SK-N-SH treated with all-trans-retinoic acid at 6 μM for 48 hours (cell line): ENCODE measurements around the gene FAM222B.

Source experiments
- ATAC-seq: fragments of 200-7000 bp; cut with Tn5 transposase; 3 replicates; pipeline ENCODE4 v1.9.1; 2020; ENCODE audit warnings: mild to moderate bottlenecking, moderate library complexity
- BACH2 ChIP-seq: fragments of 250-450 bp; sonication (Bioruptor Pico); IDR thresholded peaks from 2 replicates; pipeline ENCODE4 v1.9.0; 2021; ENCODE audit warnings: mild to moderate bottlenecking, borderline replicate concordance
- ESRRG ChIP-seq: fragments of 250-450 bp; sonication (Bioruptor Pico); IDR thresholded peaks from 2 replicates; pipeline ENCODE4 v1.6.1; 2021; ENCODE audit warnings: mild to moderate bottlenecking
- GLIS3 ChIP-seq: fragments of 250-450 bp; sonication (Bioruptor Pico); IDR thresholded peaks from 2 replicates; pipeline ENCODE4 v1.5.0; 2020; ENCODE audit warnings: mild to moderate bottlenecking, moderate library complexity
- ISL1 ChIP-seq: fragments of 250-450 bp; sonication (Bioruptor Pico); IDR thresholded peaks from 2 replicates; pipeline ENCODE4 v2.1.2; 2022; ENCODE audit warnings: mild to moderate bottlenecking, moderate library complexity
- OSR1 ChIP-seq: fragments of 250-450 bp; sonication (Bioruptor Pico); IDR thresholded peaks from 2 replicates; pipeline ENCODE4 v1.8.0; 2022; ENCODE audit warnings: moderate library complexity, mild to moderate bottlenecking, inconsistent platforms
- PATZ1 ChIP-seq: fragments of 250-450 bp; sonication (Bioruptor Pico); IDR thresholded peaks from 2 replicates; pipeline ENCODE4 v1.8.0; 2020; ENCODE audit warnings: mild to moderate bottlenecking, moderate library complexity, borderline replicate concordance
- POU6F1 ChIP-seq: fragments of 250-450 bp; sonication (Bioruptor Pico); IDR thresholded peaks from 2 replicates; pipeline ENCODE4 v1.8.0; 2021; ENCODE audit warnings: low read depth, mild to moderate bottlenecking, moderate library complexity, borderline replicate concordance
- PPARA ChIP-seq: fragments of 250-450 bp; sonication (Bioruptor Pico); IDR thresholded peaks from 2 replicates; pipeline ENCODE4 v1.5.0; 2020; ENCODE audit warnings: mild to moderate bottlenecking, borderline replicate concordance
- RARB ChIP-seq: fragments of 250-450 bp; sonication (Bioruptor Pico); IDR thresholded peaks from 2 replicates; pipeline ENCODE4 v1.8.0; 2021; ENCODE audit warnings: mild to moderate bottlenecking, moderate library complexity
- SNAI2 ChIP-seq: fragments of 250-450 bp; sonication (Bioruptor Pico); IDR thresholded peaks from 2 replicates; pipeline ENCODE4 v1.5.0; 2020; ENCODE audit warnings: mild to moderate bottlenecking, moderate library complexity
- TCF4 ChIP-seq: fragments of 250-450 bp; sonication (Bioruptor Pico); IDR thresholded peaks from 2 replicates; pipeline ENCODE4 v1.8.0; 2021; ENCODE audit warnings: mild to moderate bottlenecking, moderate library complexity, borderline replicate concordance
- TOX ChIP-seq: fragments of 250-450 bp; sonication (Bioruptor Pico); IDR thresholded peaks from 2 replicates; pipeline ENCODE4 v1.8.0; 2021; ENCODE audit warnings: mild to moderate bottlenecking, moderate library complexity, borderline replicate concordance
- TSHZ2 ChIP-seq: fragments of 250-450 bp; sonication (Bioruptor Pico); IDR thresholded peaks from 2 replicates; pipeline ENCODE4 v1.5.0; 2020; ENCODE audit warnings: mild to moderate bottlenecking, moderate library complexity
- ZC3H10 ChIP-seq: fragments of 250-450 bp; sonication (Bioruptor Pico); IDR thresholded peaks from 2 replicates; pipeline ENCODE4 v1.5.1; 2021; ENCODE audit warnings: mild to moderate bottlenecking, moderate library complexity
- ZNF565 ChIP-seq: fragments of 450-650 bp; formaldehyde crosslinking; conservative IDR thresholded peaks from 2 replicates; pipeline ENCODE4 v1.5.0; 2020; ENCODE audit warnings: low read depth, mild to moderate bottlenecking, moderate library complexity

The FAM222B gene

GRCh38 chr17:28746611-28747050 lies 96.0 kb downstream of the FAM222B start:
- TF ChIP-seq SNAI2 (CRISPR knock-in tag) (no peak), POU6F1 (CRISPR knock-in tag) (no peak), TOX (CRISPR knock-in tag) (no peak), ESRRG (no peak)
- ATAC-seq, result no peak

GRCh38 chr17:28745786-28746411 lies 96.7 kb downstream of the FAM222B start:
- no peak for ATAC-seq
- TF ChIP-seq ISL1 (CRISPR knock-in tag) (no peak), BACH2 (CRISPR knock-in tag) (no peak), TOX (CRISPR knock-in tag) (no peak), ESRRG (no peak), OSR1 (no peak)
- TF ChIP-seq, all 23 proteins: peak for 0

- peak; percentile 6 for ATAC-seq
- TF ChIP-seq GLIS3 (CRISPR knock-in tag) (no peak), ISL1 (CRISPR knock-in tag) (no peak), RARB (CRISPR knock-in tag) (no peak), ZNF565 (no peak), TOX (CRISPR knock-in tag) (no peak), ESRRG (no peak), TSHZ2 (CRISPR knock-in tag) (no peak), PATZ1 (CRISPR knock-in tag) (no peak), SNAI2 (CRISPR knock-in tag) (no peak), ZC3H10 (CRISPR knock-in tag) (no peak), BACH2 (CRISPR knock-in tag) (no peak), OSR1 (no peak), TCF4 (CRISPR knock-in tag) (no peak)
Measured at GRCh38 chr17:28744972-28745785, 97.4 kb downstream of the FAM222B start.

- TF ChIP-seq PATZ1 (CRISPR knock-in tag) (peak; percentile 60; the same call in 1 of the 2 replicates), PPARA (no peak)
- ATAC-seq, result no peak
Measured at GRCh38 chr17:28744104-28744971, 98.3 kb downstream of the FAM222B start.
